ENCODE data around the gene STT3A. TPM values are rescaled to one million over a fixed set of nuclear protein-coding genes. Genes with fewer than 3 reads are reported as not detected.

Gene STT3A
- total RNA-seq, 2 experiments from 2014 or later: 87.9 to 172 TPM

DNA sequence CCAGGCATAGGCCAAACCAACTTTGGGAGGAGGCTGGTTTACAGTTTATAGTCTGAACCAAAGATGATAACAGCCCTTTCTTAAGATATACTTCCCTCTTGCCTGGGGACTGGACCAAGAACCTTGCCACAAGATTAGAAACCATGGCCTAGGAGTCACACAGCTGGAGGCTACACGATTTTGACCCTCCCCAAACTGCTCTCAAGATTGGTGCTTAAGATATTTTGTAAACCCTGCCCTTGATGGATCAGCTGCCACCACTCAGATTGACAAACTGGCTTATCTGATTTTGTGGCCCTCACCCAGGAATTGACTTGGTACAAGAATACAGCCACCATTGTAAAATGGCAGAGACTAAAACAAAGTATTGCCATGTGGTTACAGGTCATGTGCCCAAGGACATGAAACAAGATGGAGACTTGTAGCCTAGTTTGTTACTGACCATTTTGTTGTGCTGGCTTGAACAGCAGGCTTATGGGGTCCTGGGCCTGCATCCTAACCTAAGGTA, 40.8 kb upstream of the STT3A start:
- no peaks in the 10 kb centered on the region for H3K9me2 ChIP-seq (ENCODE audit: insufficient read depth, low read length)
- H3K4me3 ChIP-seq (ENCODE audit: low read depth, low read length, poor library complexity, severe bottlenecking): no peak overlapping the region
- CTCF ChIA-PET (ENCODE audit: unreplicated experiment): no interaction called here
- H3K4me2 ChIP-seq (ENCODE audit: low read length): no peak overlapping the region
- no peaks in the 10 kb centered on the region for H4K20me1 ChIP-seq (ENCODE audit: insufficient read depth, low read length)
- POLR2A ChIA-PET: interaction anchor here (0.7 kb wide), 1 partner anchor 11 kb away, joined by 3 read pairs; no protein-coding TSS in a partner anchor
- BruUV-seq (replicated peaks): no TSS peak
- H3K9me3 ChIP-seq (ENCODE audit: low read length): peaks cover 19% of the 10 kb centered on the region
- no peaks in the 10 kb centered on the region for H3K79me2 ChIP-seq (ENCODE audit: insufficient read depth, low read depth, low read length)
- no peaks in the 10 kb centered on the region for H3K36me3 ChIP-seq (ENCODE audit: insufficient read depth, low read length)
- DNase-seq (ENCODE audit: low spot score): no peak
- TF ChIP-seq EZH2phosphoT487 (IDR thresholded peaks at IDR 0.05; ENCODE audit: borderline replicate concordance, low read depth, low read length): no peak
- TF ChIP-seq, protein P1, sequence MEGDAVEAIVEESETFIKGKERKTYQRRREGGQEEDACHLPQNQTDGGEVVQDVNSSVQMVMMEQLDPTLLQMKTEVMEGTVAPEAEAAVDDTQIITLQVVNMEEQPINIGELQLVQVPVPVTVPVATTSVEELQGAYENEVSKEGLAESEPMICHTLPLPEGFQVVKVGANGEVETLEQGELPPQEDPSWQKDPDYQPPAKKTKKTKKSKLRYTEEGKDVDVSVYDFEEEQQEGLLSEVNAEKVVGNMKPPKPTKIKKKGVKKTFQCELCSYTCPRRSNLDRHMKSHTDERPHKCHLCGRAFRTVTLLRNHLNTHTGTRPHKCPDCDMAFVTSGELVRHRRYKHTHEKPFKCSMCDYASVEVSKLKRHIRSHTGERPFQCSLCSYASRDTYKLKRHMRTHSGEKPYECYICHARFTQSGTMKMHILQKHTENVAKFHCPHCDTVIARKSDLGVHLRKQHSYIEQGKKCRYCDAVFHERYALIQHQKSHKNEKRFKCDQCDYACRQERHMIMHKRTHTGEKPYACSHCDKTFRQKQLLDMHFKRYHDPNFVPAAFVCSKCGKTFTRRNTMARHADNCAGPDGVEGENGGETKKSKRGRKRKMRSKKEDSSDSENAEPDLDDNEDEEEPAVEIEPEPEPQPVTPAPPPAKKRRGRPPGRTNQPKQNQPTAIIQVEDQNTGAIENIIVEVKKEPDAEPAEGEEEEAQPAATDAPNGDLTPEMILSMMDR (conservative IDR thresholded peaks at IDR 0.05; ENCODE audit: low read length): no peak
- H3K27ac ChIP-seq (ENCODE audit: low read depth, low read length, poor library complexity, severe bottlenecking): no peak overlapping the region
- no peaks in the 10 kb centered on the region for H3K4me1 ChIP-seq (ENCODE audit: insufficient read depth, low read length, poor library complexity, severe bottlenecking)
- no peak overlapping the region for H2AFZ ChIP-seq (ENCODE audit: low read length)
- intact Hi-C loops (cut with micrococcal nuclease; ENCODE audit: unreplicated experiment): no loop called here

DNA sequence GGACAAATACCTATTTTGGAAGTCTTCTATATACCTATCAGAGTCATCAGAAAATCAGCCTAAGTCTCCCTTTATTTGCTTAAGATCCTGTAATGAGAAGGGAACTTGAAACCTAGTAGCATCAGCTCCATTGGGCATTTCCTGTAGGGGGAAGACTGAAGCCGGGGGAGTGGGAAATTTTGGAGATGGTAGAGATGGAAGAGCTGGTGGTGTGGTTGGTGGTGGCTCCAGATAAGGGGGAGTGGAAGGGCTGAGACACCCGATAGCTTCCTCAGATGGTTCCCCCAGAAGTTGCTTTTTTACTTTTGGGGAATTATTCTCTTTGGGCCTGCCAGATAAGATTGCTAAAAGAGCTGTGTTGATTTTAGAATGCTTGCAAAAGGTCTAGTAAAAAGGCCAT, 39.7 kb upstream of the STT3A start:
- BruUV-seq (replicated peaks): no TSS peak
- H3K27ac ChIP-seq (ENCODE audit: low read depth, low read length, poor library complexity, severe bottlenecking): no peak overlapping the region
- DNase-seq (ENCODE audit: low spot score): no peak
- no peaks in the 10 kb centered on the region for H3K9me2 ChIP-seq (ENCODE audit: insufficient read depth, low read length)
- POLR2A ChIA-PET: no interaction called here
- no peak overlapping the region for H3K4me3 ChIP-seq (ENCODE audit: low read depth, low read length, poor library complexity, severe bottlenecking)
- TF ChIP-seq, protein P1 (conservative IDR thresholded peaks at IDR 0.05; ENCODE audit: low read length): no peak
- TF ChIP-seq EZH2phosphoT487 (IDR thresholded peaks at IDR 0.05; ENCODE audit: borderline replicate concordance, low read depth, low read length): no peak
- H3K9me3 ChIP-seq (ENCODE audit: low read length): peaks cover 19% of the 10 kb centered on the region
- H4K20me1 ChIP-seq (ENCODE audit: insufficient read depth, low read length): no peaks in the 10 kb centered on the region
- no peak overlapping the region for H3K4me2 ChIP-seq (ENCODE audit: low read length)
- H2AFZ ChIP-seq (ENCODE audit: low read length): no peak overlapping the region
- H3K79me2 ChIP-seq (ENCODE audit: insufficient read depth, low read depth, low read length): no peaks in the 10 kb centered on the region
- no peaks in the 10 kb centered on the region for H3K36me3 ChIP-seq (ENCODE audit: insufficient read depth, low read length)
- intact Hi-C loops (cut with micrococcal nuclease; ENCODE audit: unreplicated experiment): no loop called here
- CTCF ChIA-PET (ENCODE audit: unreplicated experiment): no interaction called here
- no peaks in the 10 kb centered on the region for H3K4me1 ChIP-seq (ENCODE audit: insufficient read depth, low read length, poor library complexity, severe bottlenecking)

DNA sequence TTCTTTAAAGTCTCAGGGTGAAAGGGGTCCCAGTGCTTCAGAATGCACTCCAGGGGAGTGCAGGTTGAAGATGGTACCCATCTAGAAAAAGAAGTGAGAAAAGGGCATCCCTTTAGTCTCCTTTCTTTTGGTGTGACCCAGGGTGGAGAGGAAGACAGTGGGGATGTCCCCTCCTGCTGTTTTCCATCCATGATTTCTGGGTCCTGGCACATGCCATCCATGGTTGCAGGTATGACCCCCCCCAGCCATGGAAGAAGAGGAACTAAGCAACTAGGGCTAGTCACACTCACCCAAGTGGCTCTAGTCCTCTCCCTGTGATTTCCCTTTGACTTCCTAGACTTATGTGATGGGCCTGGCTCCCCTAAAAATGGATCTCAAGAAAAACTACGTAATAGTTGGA, 39.3 kb upstream of the STT3A start:
- Histone ChIP-seq H3K9me3 (ENCODE audit: low read length) (peaks cover 19% of the 10 kb centered on the region), H4K20me1 (ENCODE audit: insufficient read depth, low read length) (no peaks in the 10 kb centered on the region), H3K4me2 (ENCODE audit: low read length) (no peak overlapping the region), H3K9me2 (ENCODE audit: insufficient read depth, low read length) (no peaks in the 10 kb centered on the region), H2AFZ (ENCODE audit: low read length) (no peak overlapping the region), H3K4me3 (ENCODE audit: low read depth, low read length, poor library complexity, severe bottlenecking) (no peak overlapping the region), H3K79me2 (ENCODE audit: insufficient read depth, low read depth, low read length) (no peaks in the 10 kb centered on the region), H3K36me3 (ENCODE audit: insufficient read depth, low read length) (no peaks in the 10 kb centered on the region), H3K4me1 (ENCODE audit: insufficient read depth, low read length, poor library complexity, severe bottlenecking) (no peaks in the 10 kb centered on the region), H3K27ac (ENCODE audit: low read depth, low read length, poor library complexity, severe bottlenecking) (no peak overlapping the region)
- ChIA-PET CTCF (ENCODE audit: unreplicated experiment) (no interaction called here), POLR2A (no interaction called here)
- TF ChIP-seq, protein P1 (conservative IDR thresholded peaks at IDR 0.05; ENCODE audit: low read length): no peak
- TF ChIP-seq EZH2phosphoT487 (IDR thresholded peaks at IDR 0.05; ENCODE audit: borderline replicate concordance, low read depth, low read length): no peak
- no TSS peak for BruUV-seq (replicated peaks)
- DNase-seq (ENCODE audit: low spot score): no peak
- intact Hi-C loops (cut with micrococcal nuclease; ENCODE audit: unreplicated experiment): no loop called here
